Pancreas (tissue), 10 donors: ENCODE measurements around the gene VMP1. TPM values are rescaled to one million over a fixed set of nuclear protein-coding genes. Genes with fewer than 3 reads are reported as not detected.

Experiments used
- ATAC-seq, 4 donors: fragments of 200-7000 bp; cut with Tn5 transposase; one replicate each; pipeline versions ENCODE4 v1.8.0 to v1.9.1; 2020; ENCODE audit warnings: mild to moderate bottlenecking in 4 of 4, moderate library complexity in 4 of 4
- DNase-seq, 6 donors: peaks; one replicate each; pipeline ENCODE4 v3.0.0-alpha.2; 2020
- FAIRE-seq: peaks from 2 replicates; lab custom pipeline; 2012; peaks lifted over from hg19 to GRCh38; lab: Jason Lieb, UNC
- H3K27ac ChIP-seq, 4 donors: fragments of 200-600 bp; sonication (generic); 1 replicate in 3 of 4; 2 replicates in 1 of 4; pipeline versions ENCODE4 v1.5.0 to v1.8.0; 2020
- H3K27me3 ChIP-seq, 4 donors: fragments of 200-600 bp; one replicate each; pipeline ENCODE4 v1.8.0; 2021
- H3K36me3 ChIP-seq, 3 donors: fragments of 200-600 bp; sonication (generic) in 1 of 3; one replicate each; pipeline versions ENCODE4 v1.5.0 to v1.8.0; 2020 to 2021
- H3K4me1 ChIP-seq, 3 donors: fragments of 200-600 bp; one replicate each; pipeline ENCODE4 v1.8.0; 2021
- H3K4me3 ChIP-seq, 4 donors: fragments of 200-600 bp; sonication (generic) in 2 of 4; one replicate each; pipeline versions ENCODE4 v1.5.0 to v1.8.0; 2020 to 2021
- H3K9me3 ChIP-seq, 4 donors: fragments of 200-600 bp; one replicate each; pipeline ENCODE4 v1.8.0; 2021
- CTCF ChIP-seq, 4 donors: fragments of 200-600 bp; sonication (generic) in 3 of 4; IDR thresholded peaks; one replicate each; pipeline versions ENCODE4 v1.5.0 to v1.8.0; 2021; ENCODE audit warnings: antibody characterized with exemption in 4 of 4
- WGBS, 2 donors: extraction: QIAGEN DNeasy Blood & Tissue Kit; methylation state at CpG; one replicate each; pipeline ENCODE4 v1.1.7; 2013; 5-methylcytosine and 5-hydroxymethylcytosine counted together
- intact Hi-C, 3 donors: fragments of 100-400 bp; cut with DNase I; formaldehyde crosslinking; loops; one replicate each; pipeline versions ENCODE4 v1.11.1 to v1.14.2; 2022
- polyA plus RNA-seq, 2 donors: library from polyadenylated mRNA; stranded (reverse); fragments of 200-250 nt; gene quantifications; one replicate each; pipeline ENCODE4 v1.2.3, GENCODE V29; 2013
- total RNA-seq, 6 donors: library from RNA; stranded (reverse); fragmentation: NEBNext Ultra II Directional in 4 of 6; extraction: Animal tissue kit (Norgen Biotek cat#: 25700) in 4 of 6; gene quantifications; one replicate each; pipeline versions ENCODE4 v1.2.1 to v1.2.4, GENCODE V29; 2021 to 2023
- donor health status: healthy with polysubstance abuse.
- donor health status: DM: no; HTN: no; CAD: no; lungs with moderate emphysema.
- donor health status: DM: no; HTN: no; CAD: no.
- donor health status: control.
- donor health status: control.
- donor health status: Bipolar disorder and iron deficiency.
- donor health status: DM: yes; HTN: yes; CAD: no.
- donor health status: DM: no; HTN: no; CAD: no.
- donor health status: DM: no; HTN: no; CAD: no.
- donor health status: DM: yes; HTN: yes; CAD: no.

Gene VMP1
- total and polyA plus RNA-seq, 8 donors, result 55.5 to 177 (median 91.8) TPM

- Histone ChIP-seq H3K4me1 (peaks cover 0 to 27% (median 27%) of the 10 kb centered on the region in 3 donors), H3K9me3 (no peaks in the 10 kb centered on the region), H3K36me3 (peaks cover 0 to 5% (median 0%) of the 10 kb centered on the region in 3 donors), H3K27ac (no peak overlapping the region), H3K27me3 (no peaks in the 10 kb centered on the region), H3K4me3 (no peak overlapping the region)
- TF ChIP-seq CTCF (IDR thresholded peaks at IDR 0.05), result no peak
- no peak for FAIRE-seq
- no peak for DNase-seq
- intact Hi-C loops, result no loop called here
- no peak for ATAC-seq
Measured at GRCh38 chr17:59765038-59765437, 57.6 kb downstream of the VMP1 start.

- Histone ChIP-seq H3K4me3 (no peak overlapping the region), H3K9me3 (no peaks in the 10 kb centered on the region), H3K27me3 (no peaks in the 10 kb centered on the region), H3K27ac (no peak overlapping the region), H3K4me1 (peaks cover 0 to 31% (median 27%) of the 10 kb centered on the region in 3 donors), H3K36me3 (peaks cover 0 to 5% (median 0%) of the 10 kb centered on the region in 3 donors)
- intact Hi-C loops, result no loop called here
- TF ChIP-seq CTCF (IDR thresholded peaks at IDR 0.05), result no peak
- DNase-seq, result no peak
- no peak for FAIRE-seq
- WGBS, 2 donors, result 95 to 97% methylated on average over 6 of the region's 6 CpGs
- no peak for ATAC-seq
Measured at GRCh38 chr17:59766491-59766890, 59.0 kb downstream of the VMP1 start.

GRCh38 chr17:59767176-59767575 is 59.7 kb downstream of the VMP1 start:
- H3K27me3 ChIP-seq, result no peaks in the 10 kb centered on the region
- H3K9me3 ChIP-seq, result no peaks in the 10 kb centered on the region
- no peak overlapping the region for H3K27ac ChIP-seq
- ATAC-seq, result no peak
- no peak overlapping the region for H3K4me3 ChIP-seq
- no peak for TF ChIP-seq CTCF (IDR thresholded peaks at IDR 0.05)
- FAIRE-seq, result no peak
- no peak for DNase-seq
- H3K4me1 ChIP-seq, result peaks cover 0 to 25% (median 20%) of the 10 kb centered on the region in 3 donors
- peaks cover 0 to 5% (median 0%) of the 10 kb centered on the region in 3 donors for H3K36me3 ChIP-seq
- intact Hi-C loops, result no loop called here

GRCh38 chr17:59769887-59770286 is 62.4 kb downstream of the VMP1 start:
- TF ChIP-seq CTCF (IDR thresholded peaks at IDR 0.05), result no peak
- Histone ChIP-seq H3K27ac (peak overlapping the region in 1 of 4 donors; percentile 37), H3K4me3 (no peak overlapping the region), H3K4me1 (peaks cover 0 to 7% (median 0%) of the 10 kb centered on the region in 3 donors), H3K9me3 (no peaks in the 10 kb centered on the region), H3K27me3 (no peaks in the 10 kb centered on the region), H3K36me3 (peaks cover 0 to 5% (median 0%) of the 10 kb centered on the region in 3 donors)
- FAIRE-seq (no peak), ATAC-seq (peak in 2 of 4 donors; percentile 57 to 73), DNase-seq (no peak)
- intact Hi-C loops, result no loop called here
- WGBS, 2 donors, result 78 to 86% methylated on average over 1 of the region's 1 CpG

- no peak for DNase-seq
- no peak overlapping the region for H3K4me3 ChIP-seq
- H3K27me3 ChIP-seq, result no peaks in the 10 kb centered on the region
- 95 to 96% methylated on average over 2 of the region's 2 CpGs for WGBS, 2 donors
- peaks cover 0 to 13% (median 1%) of the 10 kb centered on the region in 3 donors for H3K36me3 ChIP-seq
- TF ChIP-seq CTCF (IDR thresholded peaks at IDR 0.05), result no peak
- intact Hi-C loops, result no loop called here
- H3K4me1 ChIP-seq, result peaks cover 0 to 7% (median 0%) of the 10 kb centered on the region in 3 donors
- H3K9me3 ChIP-seq, result no peaks in the 10 kb centered on the region
- no peak for ATAC-seq
- FAIRE-seq, result no peak
- H3K27ac ChIP-seq, result no peak overlapping the region
Measured at GRCh38 chr17:59771093-59771492, 63.6 kb downstream of the VMP1 start.
